GM18870 (cell line): ENCODE results near the gene RBMS3.
"Not testable (repeated sequence)": the region's sequence is repeated elsewhere in the genome, so short reads cannot be mapped to it uniquely, and the experiment has no call there.

Experiments
- ATAC-seq: cut with Tn5 transposase; IDR thresholded peaks from one replicate; pipeline ENCODE4 v1.9.1; 2021; ENCODE audit warnings: moderate library complexity; ENCODE audit not compliant: unreplicated experiment

RBMS3 gene

DNA sequence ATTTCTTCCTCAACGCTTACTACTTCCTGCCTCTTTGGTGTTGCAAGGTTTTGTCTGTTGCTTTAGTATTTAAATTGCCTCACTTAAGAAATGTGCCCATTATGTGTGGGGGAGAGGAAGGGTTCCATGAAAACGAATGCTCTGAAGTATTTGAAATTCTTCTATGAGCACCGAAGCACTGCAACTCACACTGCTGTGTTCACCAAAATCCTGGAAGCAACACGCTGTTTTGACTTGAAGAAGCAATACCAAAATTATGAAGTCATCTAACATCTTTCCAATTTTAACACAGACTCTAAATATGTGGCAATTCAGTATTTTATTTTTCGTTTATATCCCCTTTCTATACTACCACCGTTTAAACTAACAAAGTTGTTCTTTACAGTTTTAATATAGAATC lies 101.5 kb downstream of the RBMS3 start:
- ATAC-seq: no peak

DNA sequence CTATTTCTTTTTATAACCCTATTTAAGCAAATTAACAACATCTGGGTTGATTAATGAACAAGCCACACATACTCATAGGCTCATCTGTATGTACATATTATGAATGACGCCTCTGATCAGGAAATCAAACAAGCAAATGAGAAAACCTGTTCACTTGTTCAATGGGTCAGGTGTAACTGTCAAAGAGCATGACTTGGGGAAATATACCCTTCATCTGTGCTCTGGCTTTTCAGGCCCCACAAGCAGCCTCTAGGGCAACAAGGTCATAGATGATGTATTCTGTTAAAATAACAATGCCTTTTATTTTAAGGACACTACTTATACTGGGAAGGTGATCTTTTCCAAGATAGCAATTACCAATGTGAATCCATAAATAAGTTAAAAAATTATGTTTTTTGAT lies 102.0 kb downstream of the RBMS3 start:
- ATAC-seq: no peak

DNA sequence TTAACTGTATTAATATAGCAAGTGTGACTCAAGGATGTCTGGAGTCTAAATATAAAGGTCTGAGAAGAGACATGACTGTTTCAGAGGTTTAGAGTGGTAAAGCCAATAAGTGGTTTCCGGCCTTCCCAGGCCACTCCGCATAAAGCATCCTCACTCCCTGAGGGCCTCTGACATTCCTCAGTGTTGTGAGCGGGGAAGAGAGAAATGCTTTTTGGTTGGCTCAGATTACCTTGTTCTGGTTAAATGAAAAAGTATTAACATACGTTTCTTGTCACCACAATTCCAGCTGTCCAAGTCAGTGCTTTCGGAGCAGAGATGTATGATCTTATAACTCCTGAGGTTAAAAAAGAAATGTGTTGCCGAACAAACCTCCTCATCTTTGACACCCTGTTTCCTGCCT lies 103.8 kb downstream of the RBMS3 start:
- no peak for ATAC-seq

DNA sequence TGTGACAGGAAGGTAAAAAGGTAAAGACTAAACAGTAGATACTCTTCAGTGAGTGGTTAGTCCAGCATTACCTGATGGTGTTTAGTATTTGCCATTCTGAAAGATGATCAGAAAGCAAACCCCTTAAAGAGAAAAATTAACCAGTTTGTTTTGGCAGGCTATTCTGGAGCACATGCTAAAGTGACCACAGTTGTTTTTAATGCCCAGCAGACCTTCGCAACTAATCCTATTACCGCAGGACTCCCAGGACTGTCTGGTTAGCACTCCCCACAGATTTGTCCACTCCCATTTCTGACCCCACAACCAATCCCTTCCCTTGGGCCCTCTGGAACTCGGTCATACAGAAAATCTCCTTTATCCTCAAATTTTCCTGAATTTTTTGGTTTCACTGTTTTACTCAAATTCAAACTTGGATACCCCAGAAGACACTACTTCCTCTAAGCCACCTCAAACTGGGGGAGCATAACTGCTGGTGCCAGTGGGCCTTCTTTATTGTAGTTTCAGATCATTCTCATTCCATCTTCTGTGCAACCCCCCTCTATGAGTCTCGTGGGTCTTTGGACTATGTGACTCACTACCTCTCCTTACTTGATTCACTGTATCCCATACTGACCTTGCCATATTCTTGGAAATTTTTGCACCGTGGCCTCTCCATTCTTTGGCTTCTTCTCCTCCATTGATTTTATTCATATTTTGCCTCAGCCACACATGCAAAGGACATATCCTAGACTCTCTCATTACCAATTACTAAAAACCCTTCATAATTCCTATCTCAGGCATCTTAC lies 104.4 kb downstream of the RBMS3 start:
- no peak for ATAC-seq

DNA sequence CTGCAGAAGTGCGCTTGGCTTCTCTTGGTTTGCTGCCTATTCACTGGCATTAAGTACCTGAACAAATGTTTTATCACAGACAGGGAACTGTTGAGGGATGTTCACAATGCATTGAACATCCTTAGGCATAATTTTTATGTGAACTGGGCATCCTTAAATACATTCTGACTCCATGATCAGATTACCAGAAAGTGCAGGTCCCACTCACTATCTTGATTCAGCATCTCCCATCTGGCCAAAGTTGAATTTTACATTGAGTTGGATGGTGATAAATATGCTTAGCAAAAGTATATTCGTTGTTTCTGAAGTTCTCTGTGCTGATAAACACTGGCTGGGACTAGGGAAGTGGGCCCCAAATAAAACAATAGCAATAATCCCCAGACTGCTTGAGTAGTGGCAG lies 108.5 kb downstream of the RBMS3 start:
- no peak for ATAC-seq

DNA sequence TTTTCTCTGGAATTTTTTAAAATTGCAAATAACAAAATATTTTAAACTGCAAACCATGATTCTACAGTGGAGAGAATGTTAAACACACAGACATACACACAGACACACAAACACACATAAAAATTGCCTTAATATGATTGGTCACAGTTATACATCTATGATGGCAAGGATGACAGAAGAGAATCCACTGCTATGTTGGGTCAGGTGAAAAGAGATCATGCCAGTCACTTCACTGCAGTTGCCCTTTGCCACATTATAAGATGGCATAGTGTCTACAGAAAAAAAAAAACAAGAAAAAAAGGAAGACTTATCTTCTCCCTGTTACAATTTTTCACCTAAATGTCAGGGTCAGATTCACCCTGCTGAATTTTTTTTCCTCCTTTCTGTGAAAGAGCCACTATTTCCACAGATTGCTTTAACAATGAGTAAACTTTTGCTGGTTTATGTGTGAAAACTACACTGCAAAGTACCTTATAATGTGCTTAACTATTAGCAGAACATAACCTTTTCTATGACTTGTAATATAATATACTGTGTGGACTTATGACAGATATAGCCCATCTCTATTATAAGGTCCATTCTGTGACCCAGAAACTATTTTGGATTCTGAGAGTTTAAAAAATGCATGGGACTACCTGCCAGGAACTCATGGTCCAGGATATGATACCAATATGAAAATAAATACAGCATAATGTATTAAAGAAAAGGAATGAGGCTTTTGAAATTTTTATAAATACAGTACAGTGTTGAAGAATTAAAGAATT lies 111.9 kb downstream of the RBMS3 start:
- no peak for ATAC-seq

DNA sequence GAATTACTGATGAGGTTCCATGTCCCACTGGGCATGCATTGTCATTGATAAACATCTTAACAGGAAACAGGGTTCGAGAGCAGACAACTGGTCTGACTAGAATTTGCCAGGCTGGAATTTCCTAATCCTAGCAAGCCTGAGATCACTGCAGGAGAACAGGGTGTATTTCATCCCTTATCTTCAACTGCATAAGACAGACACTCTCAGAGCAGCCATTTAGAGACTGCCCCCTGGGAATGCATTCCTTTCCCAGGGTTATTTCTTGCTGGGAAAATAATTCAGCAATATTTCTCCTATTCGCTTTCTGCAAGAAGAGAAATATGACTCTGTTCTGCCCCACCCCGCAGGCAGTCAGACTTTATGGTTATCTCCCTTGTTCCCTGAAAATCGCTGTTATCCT lies 113.1 kb downstream of the RBMS3 start:
- not testable (repeated sequence) for ATAC-seq

DNA sequence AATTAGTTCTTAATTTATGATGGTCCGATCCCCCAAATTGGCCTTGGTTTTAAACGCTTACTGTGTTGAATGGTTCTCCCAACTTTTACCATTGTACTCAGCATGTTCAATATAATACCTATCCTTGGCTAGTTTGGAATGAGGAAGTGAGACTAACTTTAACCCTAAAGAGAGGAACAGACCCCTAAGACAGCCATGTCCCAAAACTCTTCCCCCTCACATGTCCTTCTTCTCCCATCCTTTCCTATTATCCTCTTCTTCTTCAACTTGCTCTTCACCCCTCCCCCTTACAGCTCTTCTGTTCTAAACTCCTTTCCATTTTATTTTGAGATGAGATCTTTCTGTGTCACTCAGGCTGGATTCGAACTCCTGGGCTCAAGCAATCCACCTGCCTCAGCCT lies 116.5 kb downstream of the RBMS3 start:
- no peak for ATAC-seq

DNA sequence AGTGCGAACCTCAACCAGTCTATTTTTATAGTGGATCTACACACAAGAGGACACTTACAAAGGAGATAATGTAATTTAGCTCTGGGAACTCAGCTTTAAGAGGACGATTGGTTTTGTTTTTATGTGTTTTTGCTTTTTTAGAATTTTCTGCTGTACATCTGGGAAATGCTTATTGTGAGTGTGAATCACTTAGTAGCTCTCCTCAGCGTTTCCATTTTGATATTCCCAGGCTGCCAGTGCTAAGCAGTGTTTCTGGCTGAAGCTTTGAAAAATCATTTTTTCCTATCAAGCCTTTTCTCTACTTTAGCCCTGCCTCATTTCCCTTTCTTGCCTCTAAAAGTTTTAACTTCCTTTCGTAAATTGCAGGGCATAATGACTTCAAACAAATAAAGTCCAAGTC lies 117.9 kb downstream of the RBMS3 start:
- no peak for ATAC-seq

DNA sequence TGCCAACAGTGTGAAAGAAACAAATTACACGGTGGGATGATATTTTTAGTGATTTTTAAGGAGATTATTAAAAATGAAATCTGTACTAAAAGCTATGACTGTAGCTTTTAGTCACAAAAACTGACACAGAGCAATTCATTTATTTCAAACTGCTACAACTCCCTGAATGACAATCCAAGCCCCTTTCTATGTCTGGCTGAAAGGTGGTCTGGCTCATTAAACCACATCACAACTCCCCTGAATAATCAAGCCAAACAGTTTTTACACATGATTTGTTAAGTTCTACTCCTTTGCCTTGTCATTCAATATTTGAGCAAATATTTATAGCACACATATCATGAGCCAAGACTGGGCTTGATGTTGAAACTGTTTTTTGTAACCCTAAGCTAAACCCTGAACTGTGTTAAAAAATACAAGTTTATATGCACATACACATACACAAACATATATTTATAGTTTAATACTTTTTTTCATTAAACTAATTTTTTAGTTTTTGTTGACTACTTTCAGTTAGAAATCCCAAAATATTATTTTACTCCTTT lies 125.5 kb downstream of the RBMS3 start:
- no peak for ATAC-seq

DNA sequence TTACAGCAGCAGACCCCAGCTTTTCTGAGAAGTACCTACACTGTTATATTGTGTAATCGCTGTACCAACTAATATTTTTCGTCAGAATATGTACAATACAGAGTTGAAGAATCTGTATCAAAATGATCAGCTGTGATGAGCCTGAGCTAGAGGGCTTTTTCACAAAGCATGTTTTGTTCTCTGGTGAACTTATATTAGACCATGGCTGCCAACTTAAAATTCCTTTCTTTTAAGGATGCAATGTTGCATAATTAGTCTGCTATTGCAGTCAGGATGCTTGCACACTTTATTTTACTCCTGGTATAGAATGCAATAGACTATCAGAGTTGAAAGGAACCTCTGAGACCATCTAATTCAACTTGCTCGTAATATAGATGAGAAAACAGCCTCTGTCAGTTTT lies 127.8 kb downstream of the RBMS3 start:
- ATAC-seq: no peak

DNA sequence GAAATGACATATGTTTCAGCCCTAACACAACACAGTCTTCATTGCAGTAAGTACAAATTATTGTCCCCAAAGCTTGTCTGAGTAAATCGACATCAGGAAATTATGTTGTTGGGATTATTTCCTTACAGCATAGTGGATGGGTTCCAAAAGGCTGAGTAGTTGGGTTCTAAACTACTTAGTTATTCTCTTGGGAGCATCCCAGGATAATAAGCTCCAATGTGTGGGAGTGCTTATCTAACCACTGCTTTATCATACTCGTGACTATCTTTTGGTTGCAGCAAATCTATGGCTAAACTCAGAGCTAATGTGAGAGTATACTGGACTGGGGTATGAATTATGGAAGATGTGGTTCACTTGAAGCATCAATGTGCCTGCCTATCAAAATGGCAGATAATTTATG lies 128.5 kb downstream of the RBMS3 start:
- no peak for ATAC-seq

DNA sequence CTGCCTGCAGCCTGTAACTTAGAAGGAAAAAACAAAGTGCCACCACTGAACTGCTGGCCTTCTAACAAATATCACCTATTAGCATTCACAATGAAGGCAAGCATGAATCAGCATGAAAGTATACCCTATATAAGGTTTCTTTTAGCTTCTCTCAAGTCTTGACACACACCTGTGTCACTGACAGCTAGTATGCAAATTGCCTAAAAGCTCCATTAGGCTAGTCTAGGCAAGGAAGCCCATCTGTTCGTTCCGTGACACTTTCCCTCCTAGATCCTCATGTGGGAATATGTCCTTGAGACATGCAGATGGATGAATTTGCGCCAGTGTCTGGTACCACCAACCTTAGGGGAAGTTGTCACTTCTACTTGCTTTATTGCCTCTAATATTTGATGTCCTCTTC lies 129.3 kb downstream of the RBMS3 start:
- no peak for ATAC-seq

DNA sequence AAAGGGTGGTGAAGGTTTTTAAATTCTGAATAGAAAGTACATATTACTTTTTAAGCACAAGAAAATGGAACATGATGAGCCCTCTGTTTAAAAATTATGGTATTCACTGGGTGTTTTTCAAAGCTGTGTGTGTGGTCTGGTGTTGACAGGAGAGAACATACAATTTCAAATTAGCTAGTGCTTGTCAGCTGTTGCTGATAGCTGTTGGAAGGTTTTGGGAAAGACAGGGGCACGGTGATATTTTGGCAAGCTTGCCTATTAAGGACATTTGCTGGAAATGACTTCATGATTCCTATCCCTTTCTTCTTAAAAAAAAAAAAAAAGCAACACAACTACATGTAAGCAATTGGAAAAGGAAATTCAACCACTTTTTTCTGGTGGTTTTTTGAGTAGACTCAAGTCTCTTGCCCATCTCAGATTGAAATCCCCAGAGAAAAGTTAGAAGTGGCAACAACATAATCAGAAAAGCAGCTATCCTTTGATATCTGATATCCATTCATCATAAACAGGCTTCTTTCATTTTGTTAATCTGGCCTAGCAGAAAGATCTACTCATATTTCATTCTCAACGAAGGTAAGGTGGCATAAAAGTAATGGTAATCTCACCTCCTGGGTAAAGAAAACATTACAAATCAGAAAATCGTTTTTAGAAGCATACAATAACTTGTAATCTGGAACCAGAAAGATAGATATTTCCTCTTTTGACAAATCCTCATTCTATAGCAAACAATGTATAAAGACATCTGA lies 130.0 kb downstream of the RBMS3 start:
- ATAC-seq: no peak

DNA sequence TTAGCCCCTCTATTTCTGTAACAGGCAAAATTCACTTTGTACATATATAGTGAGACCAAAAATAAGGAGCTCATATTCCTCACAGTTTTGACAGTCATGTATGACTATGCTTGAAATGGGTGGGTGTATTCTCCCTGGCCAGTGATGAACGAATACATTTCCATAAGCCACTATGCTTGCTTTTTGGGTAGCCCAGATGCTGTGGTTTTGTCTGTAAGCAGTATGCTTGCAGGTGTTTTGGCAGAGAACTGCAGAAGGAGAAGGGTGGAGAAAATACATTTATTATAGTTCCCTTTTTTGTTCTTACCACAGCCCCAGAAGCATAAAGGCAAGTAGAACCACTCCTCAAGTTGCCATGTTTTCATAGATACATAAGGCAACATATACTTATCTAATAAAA lies 131.2 kb downstream of the RBMS3 start:
- peak; percentile 55 for ATAC-seq

DNA sequence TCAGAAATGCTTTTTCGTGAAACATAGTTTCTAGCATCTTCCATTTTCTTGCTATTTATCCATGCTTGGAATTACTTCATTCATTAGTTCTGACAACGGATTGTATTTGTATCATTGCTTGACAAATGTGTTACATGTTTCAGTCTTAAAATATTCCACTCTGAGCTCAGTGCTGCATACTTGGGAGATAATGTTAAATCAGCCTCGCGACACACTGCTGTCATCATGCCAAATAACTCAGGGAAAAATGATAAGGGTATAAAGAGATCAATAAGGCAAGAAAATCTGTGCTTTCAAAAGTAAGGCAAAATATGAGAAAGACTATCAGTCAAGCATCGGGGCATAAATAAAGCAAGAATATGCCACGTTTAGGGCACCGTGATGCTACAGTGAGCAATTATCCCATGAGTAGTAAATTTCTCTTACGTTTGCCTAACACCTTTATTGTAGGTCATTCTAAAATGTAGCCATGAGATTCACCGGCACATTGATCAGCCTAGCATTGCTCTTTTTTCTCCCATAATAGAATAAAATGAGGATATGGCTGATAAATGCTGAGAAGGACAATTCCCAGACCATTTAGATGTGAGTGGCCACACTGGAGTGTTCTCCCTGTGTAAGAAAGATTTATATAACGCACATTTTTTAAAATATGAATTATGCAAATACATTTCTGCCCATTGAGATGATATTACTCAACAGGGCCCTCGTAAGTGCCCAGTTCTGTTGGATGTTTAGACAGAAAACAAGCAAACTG lies 133.8 kb downstream of the RBMS3 start:
- ATAC-seq: no peak

DNA sequence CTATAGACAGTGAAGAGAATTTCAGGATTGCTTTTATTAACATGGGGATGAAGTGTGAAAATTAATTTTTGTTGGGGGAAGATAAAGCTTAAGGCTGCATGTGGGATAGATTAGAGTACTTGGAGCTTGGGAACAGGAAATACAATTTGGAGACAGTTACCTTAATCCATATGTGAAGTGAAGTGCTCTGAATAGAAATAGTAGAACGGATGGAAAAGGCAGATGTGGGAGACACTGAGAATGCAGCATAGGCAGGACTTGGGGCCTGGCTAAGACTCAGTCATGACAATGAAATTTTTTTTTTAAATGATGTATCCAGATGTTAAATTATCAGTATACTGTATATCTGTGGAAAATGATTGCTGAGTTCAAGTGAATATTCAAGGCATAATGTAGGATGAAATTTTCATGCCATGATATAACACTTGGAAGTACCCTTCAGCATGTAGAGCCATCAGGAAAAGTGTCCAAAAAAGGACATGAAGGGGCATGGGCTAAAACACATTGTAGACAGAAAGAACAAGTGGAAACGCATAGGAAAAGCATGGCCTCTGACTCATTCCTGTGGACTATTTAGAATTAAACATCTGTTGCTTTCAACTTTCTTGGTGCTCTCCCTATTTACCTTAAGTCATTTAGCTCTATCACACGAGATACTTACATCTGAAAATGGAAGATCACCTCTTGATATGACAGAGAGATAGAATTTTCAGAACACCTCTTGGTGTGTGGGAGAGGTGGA lies 134.8 kb downstream of the RBMS3 start:
- no peak for ATAC-seq

DNA sequence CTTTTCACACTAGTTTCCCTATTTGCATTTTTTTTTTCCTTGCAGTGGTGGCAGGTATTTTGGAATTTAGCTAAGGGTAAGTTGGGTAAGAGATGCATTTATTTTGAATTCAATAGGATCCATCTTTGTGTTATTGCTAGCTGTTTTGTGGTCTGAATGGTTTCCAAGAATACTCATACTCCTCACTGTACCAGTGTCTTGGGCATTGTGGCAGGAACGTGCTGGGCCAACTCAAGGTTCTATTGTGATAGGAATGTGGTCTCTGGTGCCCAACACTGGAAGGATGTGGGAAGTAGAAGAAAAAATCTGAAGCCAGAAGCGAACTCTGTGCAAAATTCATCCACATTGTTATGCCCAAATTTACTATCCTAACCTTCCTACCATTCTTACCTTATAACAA lies 135.6 kb downstream of the RBMS3 start:
- ATAC-seq: no peak

DNA sequence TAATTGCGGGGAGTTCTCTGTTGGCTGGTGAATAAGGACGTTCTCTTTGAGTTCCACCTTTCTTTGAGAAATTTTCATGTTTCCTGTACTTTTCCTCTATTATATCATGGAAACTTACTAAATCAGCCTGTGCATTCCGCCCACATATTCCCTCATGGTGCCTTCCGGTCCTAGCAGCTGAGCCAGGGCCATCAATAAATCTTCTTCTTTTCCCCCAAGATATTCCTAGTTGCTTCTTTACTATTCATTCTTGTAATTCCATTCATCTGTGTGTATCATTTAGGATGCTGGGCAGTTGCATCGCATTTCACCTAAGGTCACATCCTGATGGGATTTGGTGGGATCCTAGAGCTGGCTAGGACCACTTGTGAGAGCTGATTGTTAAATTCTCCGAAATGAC lies 139.2 kb downstream of the RBMS3 start:
- ATAC-seq: no peak
